ENCODE measurements around the gene CASQ1. TPM values are rescaled to one million over a fixed set of nuclear protein-coding genes. Genes with fewer than 3 reads are reported as not detected.
A peak's percentile ranks its signal among the peaks of the same experiment; 100 is the strongest.

The CASQ1 gene
- total RNA-seq, 4 donors from 2014 or later: 255 to 894 (median 358) TPM

GRCh38 chr1:160177231-160177630 is 13.1 kb upstream of the CASQ1 start:
- TF ChIP-seq POLR2A (IDR thresholded peaks at IDR 0.05): no peak
- TF ChIP-seq, protein P1, sequence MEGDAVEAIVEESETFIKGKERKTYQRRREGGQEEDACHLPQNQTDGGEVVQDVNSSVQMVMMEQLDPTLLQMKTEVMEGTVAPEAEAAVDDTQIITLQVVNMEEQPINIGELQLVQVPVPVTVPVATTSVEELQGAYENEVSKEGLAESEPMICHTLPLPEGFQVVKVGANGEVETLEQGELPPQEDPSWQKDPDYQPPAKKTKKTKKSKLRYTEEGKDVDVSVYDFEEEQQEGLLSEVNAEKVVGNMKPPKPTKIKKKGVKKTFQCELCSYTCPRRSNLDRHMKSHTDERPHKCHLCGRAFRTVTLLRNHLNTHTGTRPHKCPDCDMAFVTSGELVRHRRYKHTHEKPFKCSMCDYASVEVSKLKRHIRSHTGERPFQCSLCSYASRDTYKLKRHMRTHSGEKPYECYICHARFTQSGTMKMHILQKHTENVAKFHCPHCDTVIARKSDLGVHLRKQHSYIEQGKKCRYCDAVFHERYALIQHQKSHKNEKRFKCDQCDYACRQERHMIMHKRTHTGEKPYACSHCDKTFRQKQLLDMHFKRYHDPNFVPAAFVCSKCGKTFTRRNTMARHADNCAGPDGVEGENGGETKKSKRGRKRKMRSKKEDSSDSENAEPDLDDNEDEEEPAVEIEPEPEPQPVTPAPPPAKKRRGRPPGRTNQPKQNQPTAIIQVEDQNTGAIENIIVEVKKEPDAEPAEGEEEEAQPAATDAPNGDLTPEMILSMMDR (IDR thresholded peaks at IDR 0.05 in 4 of 5, conservative IDR thresholded peaks at IDR 0.05 in 1 of 5): no peak
- Histone ChIP-seq H3K27ac (no peak overlapping the region), H3K36me3 (no peaks in the 10 kb centered on the region), H3K27me3 (no peaks in the 10 kb centered on the region), H3K9me3 (no peaks in the 10 kb centered on the region), H3K4me3 (no peak overlapping the region), H3K4me1 (no peaks in the 10 kb centered on the region)
- intact Hi-C loops (cut with DNase I; ENCODE audit: low total_unique reads) (no loop called here), in situ Hi-C loops (cut with MboI; ENCODE audit: low sequenced_read_pairs in 4 of 4) (no loop called here)
- no peak for ATAC-seq
- DNase-seq: no peak

DNA sequence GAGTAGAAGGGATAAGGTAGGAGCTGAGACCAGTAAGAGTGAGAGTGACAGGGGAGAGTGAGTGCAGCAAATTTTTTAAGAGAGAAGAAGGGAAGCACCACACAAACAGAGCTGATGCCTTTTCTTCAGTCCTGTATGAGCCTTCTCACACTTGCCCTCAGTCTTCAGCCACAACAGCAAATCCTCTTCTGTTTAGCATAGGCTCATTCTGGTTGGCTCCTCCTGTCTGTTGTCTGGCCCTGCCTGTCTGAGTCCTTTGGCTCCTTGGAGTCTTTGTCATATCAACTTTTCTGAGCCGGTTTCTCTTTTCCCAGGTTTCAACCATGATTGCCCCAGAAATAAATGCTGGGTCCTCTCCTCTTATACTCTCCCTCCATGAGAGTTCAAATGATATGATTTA is 12.7 kb upstream of the CASQ1 start:
- no peaks in the 10 kb centered on the region for H3K4me1 ChIP-seq
- intact Hi-C loops (cut with DNase I; ENCODE audit: low total_unique reads): no loop called here
- no peak for TF ChIP-seq POLR2A (IDR thresholded peaks at IDR 0.05)
- TF ChIP-seq, protein P1 (IDR thresholded peaks at IDR 0.05 in 4 of 5, conservative IDR thresholded peaks at IDR 0.05 in 1 of 5): no peak
- H3K27me3 ChIP-seq: no peaks in the 10 kb centered on the region
- ATAC-seq (no peak), DNase-seq (no peak)
- no peak overlapping the region for H3K4me3 ChIP-seq
- in situ Hi-C loops (cut with MboI; ENCODE audit: low sequenced_read_pairs in 4 of 4): no loop called here
- no peaks in the 10 kb centered on the region for H3K9me3 ChIP-seq
- no peaks in the 10 kb centered on the region for H3K36me3 ChIP-seq
- no peak overlapping the region for H3K27ac ChIP-seq

DNA sequence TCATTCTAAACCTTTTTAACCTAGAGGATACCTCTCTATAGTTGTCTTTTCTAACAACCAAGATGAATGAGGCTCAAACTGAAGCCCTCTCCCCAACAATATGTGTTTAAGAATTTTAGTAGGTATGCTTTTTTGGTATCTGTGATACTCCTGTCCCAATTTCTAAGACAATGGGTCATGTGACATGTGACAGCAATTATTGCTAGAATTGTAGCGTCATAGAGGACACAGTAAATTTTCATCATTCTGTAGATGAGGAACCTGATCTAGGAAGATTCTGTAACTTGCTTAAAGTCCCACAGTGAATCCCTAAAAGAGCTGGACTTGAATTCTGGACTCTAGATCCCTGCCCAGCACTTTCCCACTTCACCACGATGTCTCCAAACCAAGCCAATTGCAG is 11.6 kb upstream of the CASQ1 start:
- DNase-seq: no peak
- no peak for TF ChIP-seq POLR2A (IDR thresholded peaks at IDR 0.05)
- TF ChIP-seq, protein P1 (IDR thresholded peaks at IDR 0.05 in 4 of 5, conservative IDR thresholded peaks at IDR 0.05 in 1 of 5): no peak
- H3K27ac ChIP-seq: no peak overlapping the region
- no peaks in the 10 kb centered on the region for H3K27me3 ChIP-seq
- H3K36me3 ChIP-seq: no peaks in the 10 kb centered on the region
- no peaks in the 10 kb centered on the region for H3K4me1 ChIP-seq
- H3K9me3 ChIP-seq: no peaks in the 10 kb centered on the region
- H3K4me3 ChIP-seq: no peak overlapping the region
- in situ Hi-C loops (cut with MboI; ENCODE audit: low sequenced_read_pairs in 4 of 4): no loop called here
- intact Hi-C loops (cut with DNase I; ENCODE audit: low total_unique reads): no loop called here
- no peak for ATAC-seq

GRCh38 chr1:160179336-160179735 is 11.0 kb upstream of the CASQ1 start:
- H3K36me3 ChIP-seq: no peaks in the 10 kb centered on the region
- TF ChIP-seq POLR2A (IDR thresholded peaks at IDR 0.05): no peak
- TF ChIP-seq, protein P1 (IDR thresholded peaks at IDR 0.05 in 4 of 5, conservative IDR thresholded peaks at IDR 0.05 in 1 of 5): no peak
- ATAC-seq (no peak), DNase-seq (no peak)
- H3K9me3 ChIP-seq: no peaks in the 10 kb centered on the region
- in situ Hi-C loops (cut with MboI; ENCODE audit: low sequenced_read_pairs in 4 of 4) (no loop called here), intact Hi-C loops (cut with DNase I; ENCODE audit: low total_unique reads) (no loop called here)
- no peak overlapping the region for H3K4me3 ChIP-seq
- no peaks in the 10 kb centered on the region for H3K4me1 ChIP-seq
- H3K27ac ChIP-seq: no peak overlapping the region
- no peaks in the 10 kb centered on the region for H3K27me3 ChIP-seq

- no peaks in the 10 kb centered on the region for H3K27me3 ChIP-seq
- intact Hi-C loops (cut with DNase I; ENCODE audit: low total_unique reads) (no loop called here), in situ Hi-C loops (cut with MboI; ENCODE audit: low sequenced_read_pairs in 4 of 4) (loop anchor here in 1 of 4 donors (10.0 kb wide), 1 partner anchor 81 kb away; no protein-coding TSS in a partner anchor)
- ATAC-seq: no peak
- TF ChIP-seq, protein P1 (IDR thresholded peaks at IDR 0.05 in 4 of 5, conservative IDR thresholded peaks at IDR 0.05 in 1 of 5): no peak
- TF ChIP-seq POLR2A (IDR thresholded peaks at IDR 0.05): no peak
- H3K27ac ChIP-seq: peak overlapping the region in 1 of 4 donors; percentile 95
- no peaks in the 10 kb centered on the region for H3K36me3 ChIP-seq
- DNase-seq: no peak
- peaks cover 24 to 36% of the 10 kb centered on the region in 2 donors for H3K4me1 ChIP-seq
- H3K4me3 ChIP-seq: no peak overlapping the region
- H3K9me3 ChIP-seq: no peaks in the 10 kb centered on the region
These were observed 4.1 kb upstream of the CASQ1 start for GRCh38 chr1:160186246-160186645.
